HG03108 (cell line): ENCODE results near the gene RPL31.
A peak's percentile ranks its signal among the peaks of the same experiment; 100 is the strongest.

Experiments
- ATAC-seq: cut with Tn5 transposase; IDR thresholded peaks from one replicate; pipeline ENCODE4 v1.9.1; 2021; ENCODE audit warnings: moderate library complexity; ENCODE audit not compliant: unreplicated experiment

RPL31 gene

DNA sequence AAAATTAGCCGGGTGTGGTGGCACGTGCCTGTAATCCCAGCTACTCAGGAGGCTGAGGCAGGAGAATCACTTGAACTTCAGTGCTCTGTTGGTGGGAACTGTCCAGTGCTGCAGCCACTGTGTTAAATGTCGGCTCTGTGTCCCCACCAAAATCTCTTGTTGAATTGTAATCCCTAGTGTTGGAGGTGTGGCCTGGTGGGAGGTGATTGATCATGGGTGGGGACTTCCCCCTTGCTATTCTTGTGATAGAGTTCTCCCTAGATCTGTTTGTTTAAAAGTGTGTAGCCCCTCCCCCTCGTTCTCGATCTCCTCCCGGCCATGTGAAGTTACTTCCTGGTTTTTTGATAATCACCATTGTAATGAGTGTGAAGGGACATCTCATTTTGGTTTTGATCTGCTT is 9.8 kb upstream of the RPL31 start:
- no peak for ATAC-seq

DNA sequence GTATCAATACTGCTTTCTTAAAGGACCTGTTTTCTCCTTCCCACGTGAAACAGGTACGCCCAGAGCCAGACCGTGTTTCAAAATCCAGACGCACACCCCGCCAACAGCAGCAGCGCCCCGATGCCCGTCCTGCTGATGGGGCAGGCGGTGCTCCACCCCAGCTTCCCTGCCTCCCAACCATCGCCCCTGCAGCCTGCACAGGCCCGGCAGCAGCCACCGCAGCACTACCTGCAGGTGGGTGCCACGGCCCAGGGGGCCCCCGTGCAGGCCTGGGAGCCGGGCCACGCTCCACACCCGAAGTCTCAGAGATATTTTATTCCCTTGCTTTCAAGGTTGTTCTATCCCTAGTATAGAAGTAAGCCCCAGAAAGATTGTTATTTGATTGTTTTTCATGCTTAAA is 8.8 kb upstream of the RPL31 start:
- no peak for ATAC-seq

DNA sequence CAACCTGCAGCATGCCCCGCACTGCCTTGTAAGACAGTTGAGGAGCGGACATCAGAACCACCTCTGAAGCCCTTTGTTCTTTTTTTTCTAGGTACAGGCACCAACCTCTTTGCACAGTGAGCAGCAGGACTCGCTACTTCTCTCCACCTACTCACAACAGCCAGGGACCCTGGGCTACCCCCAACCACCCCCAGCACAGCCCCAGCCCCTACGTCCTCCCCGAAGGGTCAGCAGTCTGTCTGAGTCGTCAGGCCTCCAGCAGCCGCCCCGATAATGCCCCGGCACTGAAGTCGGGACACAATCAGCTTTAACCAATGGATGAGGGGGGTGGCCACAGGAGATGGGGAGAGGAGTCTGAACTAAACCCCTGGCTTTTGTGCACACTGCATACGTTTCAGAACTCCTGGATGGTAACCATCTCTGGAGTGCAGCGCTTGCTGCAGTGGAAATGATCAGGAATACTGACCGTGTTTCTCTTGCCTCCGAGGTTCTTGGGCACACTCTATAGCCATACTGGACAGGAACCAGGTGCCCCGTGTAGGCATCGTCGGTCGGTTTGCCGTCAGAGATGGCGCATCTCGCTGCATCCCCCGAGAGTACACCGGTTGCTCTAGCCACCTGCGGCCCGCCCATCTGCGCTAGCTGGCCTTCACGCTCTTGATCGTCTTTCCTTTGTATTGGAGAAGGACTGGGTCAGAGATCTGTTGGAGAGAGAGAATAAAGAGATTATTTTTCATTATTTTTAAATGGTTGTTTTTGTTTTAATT is 6.6 kb upstream of the RPL31 start:
- no peak for ATAC-seq

- no peak for ATAC-seq
These were observed 4.4 kb upstream of the RPL31 start for GRCh38 chr2:100997509-100998234.

- no peak for ATAC-seq
These were observed 3.9 kb upstream of the RPL31 start for GRCh38 chr2:100998235-100998573.

DNA sequence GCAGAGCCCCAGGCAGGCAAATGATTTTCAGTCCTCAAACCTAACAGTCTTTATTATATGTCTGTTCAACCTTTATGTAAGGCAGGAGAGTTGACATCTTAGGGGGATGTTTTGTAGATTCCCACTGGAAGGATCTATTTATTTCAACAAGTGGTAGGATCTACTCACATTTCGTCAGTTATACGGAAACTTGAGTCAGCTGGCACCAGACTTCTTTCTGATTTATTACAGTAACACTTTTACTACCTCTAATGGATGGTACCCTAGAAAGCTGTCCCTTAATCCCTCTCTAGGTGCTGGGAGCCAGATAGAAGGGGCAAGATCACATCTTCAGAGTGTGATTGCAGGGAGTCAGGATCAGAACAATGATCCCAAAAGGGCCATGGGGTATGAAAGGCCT is 2.1 kb upstream of the RPL31 start:
- ATAC-seq = no peak

DNA sequence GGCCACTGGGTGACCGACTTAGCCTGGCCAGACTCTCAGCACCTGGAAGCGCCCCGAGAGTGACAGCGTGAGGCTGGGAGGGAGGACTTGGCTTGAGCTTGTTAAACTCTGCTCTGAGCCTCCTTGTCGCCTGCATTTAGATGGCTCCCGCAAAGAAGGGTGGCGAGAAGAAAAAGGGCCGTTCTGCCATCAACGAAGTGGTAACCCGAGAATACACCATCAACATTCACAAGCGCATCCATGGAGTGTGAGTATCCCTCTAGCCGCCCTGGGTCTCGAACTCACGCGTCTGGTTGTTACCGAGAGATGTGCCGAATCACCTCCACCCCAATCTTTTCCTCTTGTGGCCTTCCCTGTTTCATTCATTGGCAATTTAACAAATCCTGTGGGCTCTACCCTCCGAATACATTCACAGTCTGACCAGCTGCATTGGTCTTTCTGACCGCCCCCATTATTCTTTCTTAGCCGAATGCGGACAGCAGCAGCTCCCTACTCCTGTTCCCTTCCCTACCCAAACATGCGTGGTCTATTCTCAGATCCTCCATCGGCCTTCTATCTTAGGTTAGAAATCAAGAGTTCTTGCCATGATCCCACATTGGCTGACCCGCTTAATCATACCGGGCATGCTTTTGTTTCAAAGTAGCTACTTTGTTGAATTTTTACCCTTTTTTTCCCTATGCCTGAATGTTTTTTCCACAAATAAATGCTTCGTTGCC is 631 bp downstream of the RPL31 start:
- ATAC-seq = no peak

- ATAC-seq = no peak
These were observed 1.2 kb downstream of the RPL31 start for GRCh38 chr2:101003278-101003775.

DNA sequence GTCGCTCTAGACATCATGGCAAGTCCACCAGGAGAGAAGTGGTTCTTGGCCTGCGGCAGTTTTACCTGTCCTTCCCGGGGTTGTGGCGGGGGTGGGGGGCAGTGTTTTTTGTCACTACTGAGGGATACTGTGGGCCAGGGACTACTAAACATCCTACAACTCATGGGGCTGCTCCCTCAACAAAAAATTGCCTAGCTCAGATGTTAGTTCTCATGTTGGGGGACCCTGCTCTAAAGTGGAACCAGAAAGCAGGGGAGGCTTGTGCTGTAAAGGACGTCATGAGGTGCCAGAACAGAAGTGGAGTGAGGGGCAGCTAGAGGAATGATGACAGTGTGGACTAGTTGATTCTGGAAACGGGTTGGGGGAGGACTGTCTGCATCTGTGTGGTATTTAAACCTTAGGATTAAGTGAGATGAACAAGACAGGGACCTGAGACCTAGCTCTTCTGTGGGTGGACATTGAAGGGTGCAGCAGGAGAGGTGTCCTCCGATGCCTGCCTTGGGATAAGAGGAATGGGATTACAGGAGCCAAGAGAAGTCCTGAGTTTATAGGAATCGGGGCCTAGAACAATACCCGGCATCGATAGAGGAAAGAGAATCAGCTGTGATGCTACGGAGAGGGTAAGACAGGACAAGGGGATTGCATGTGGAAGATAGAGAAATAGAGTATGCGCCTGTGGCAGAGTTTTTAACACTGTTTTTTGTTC is 2.7 kb downstream of the RPL31 start:
- ATAC-seq = no peak

- no peak for ATAC-seq
These were observed 4.1 kb downstream of the RPL31 start for GRCh38 chr2:101006065-101006715.

GRCh38 chr2:101007415-101008345 is 5.6 kb downstream of the RPL31 start:
- ATAC-seq = no peak

GRCh38 chr2:101011152-101011551 is 9.1 kb downstream of the RPL31 start:
- no peak for ATAC-seq

DNA sequence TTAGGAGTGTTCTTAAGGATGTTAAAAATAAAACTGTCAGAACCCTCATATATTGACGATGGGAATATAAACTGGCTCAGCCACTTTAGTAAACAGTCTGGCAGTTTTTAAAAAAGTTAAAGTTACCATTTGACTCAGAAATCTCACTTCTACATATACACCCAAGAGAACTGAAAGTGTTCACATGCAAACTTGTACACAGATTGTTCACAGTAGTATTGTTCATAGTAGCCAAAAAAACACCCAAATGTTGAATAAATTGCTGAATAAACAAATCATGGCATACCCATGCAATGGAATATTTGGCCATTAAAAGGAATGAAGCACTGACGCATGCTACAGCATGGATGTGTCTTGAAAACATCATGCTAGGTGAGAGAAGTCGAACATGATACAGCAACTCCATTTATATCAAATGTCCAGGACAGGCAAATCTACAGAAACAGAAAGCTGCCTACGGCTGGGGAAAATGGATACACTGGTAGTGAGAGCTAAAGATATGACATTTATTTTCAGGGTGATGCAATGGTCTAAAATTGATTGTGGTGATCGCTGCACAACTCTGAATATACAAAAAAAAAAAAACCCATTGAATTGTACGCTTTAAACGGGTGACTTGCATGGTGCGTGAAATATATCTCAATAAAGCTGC is 10.1 kb downstream of the RPL31 start:
- ATAC-seq = peak; percentile 88

DNA sequence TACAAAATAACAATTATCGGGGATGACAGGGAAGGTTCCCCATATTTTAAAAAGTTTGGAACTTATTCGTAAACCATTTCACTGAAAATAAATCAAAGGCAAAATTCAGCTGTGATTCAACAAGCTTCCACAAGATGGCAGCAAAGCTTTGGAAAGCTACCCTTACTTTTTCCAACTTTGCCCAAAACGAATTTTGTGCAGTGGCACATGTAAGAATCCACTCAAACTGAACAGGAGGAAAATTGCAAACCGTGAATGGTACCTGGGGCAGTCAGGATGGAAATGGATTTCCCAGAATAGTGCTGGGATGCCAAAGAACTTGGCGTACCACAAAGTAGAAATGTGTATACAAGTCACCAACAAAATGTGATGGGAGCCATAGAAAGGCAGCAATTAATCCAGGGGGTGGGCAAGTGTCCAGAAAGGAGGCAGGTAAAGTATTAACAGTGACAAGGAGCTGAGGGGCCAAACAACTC is 10.7 kb downstream of the RPL31 start:
- no peak for ATAC-seq

- ATAC-seq = no peak
These were observed 12.3 kb downstream of the RPL31 start for GRCh38 chr2:101014264-101014857.

GRCh38 chr2:101017371-101017770 is 15.3 kb downstream of the RPL31 start:
- no peak for ATAC-seq

GRCh38 chr2:101018934-101019333 is 16.8 kb downstream of the RPL31 start:
- no peak for ATAC-seq

GRCh38 chr2:101022221-101022620 is 20.1 kb downstream of the RPL31 start:
- ATAC-seq = no peak
